Natural killer cell (primary cell): ENCODE data around the gene MTUS2. TPM values are rescaled to one million over a fixed set of nuclear protein-coding genes. Genes with fewer than 3 reads are reported as not detected.

Experiments used
- ATAC-seq, 3 donors: fragments of 150-1000 bp in 2 of 3; fragments of 200-7000 bp in 1 of 3; cut with Tn5 transposase; 1 replicate in 1 of 3; 2 replicates in 2 of 3; pipeline ENCODE4 v1.10.0; 2021; ENCODE audit warnings: mild to moderate bottlenecking in 2 of 3, moderate library complexity in 2 of 3
- DNase-seq, 2 donors: peaks; one replicate each; pipeline versions ENCODE4 v3.0.0 to v3.0.0-alpha.2; 2013 to 2021; ENCODE audit warnings: mixed read lengths in 1 of 2
- H3K27ac ChIP-seq: one replicate; pipeline ENCODE4 v1.5.1; 2013; ENCODE audit warnings: mild to moderate bottlenecking, low read length
- H3K27me3 ChIP-seq: one replicate; pipeline ENCODE4 v1.6.1; 2013; ENCODE audit warnings: low read length; ENCODE audit not compliant: control insufficient read depth, insufficient read depth
- H3K36me3 ChIP-seq: one replicate; pipeline ENCODE4 v1.6.1; 2013; ENCODE audit warnings: low read length; ENCODE audit not compliant: control insufficient read depth, insufficient read depth
- H3K4me1 ChIP-seq: one replicate; pipeline ENCODE4 v1.6.1; 2013; ENCODE audit warnings: low read length; ENCODE audit not compliant: control insufficient read depth, insufficient read depth
- H3K4me3 ChIP-seq: one replicate; pipeline ENCODE4 v1.5.1; 2013; ENCODE audit warnings: low read length
- H3K9me3 ChIP-seq: one replicate; pipeline ENCODE4 v1.6.1; 2013; ENCODE audit warnings: low read length; ENCODE audit not compliant: control insufficient read depth, insufficient read depth
- H3K27ac Mint-ChIP-seq, 2 donors: one replicate each; pipeline ENCODE4 v1.8.0; 2022; ENCODE audit warnings: mild to moderate bottlenecking in 2 of 2, mixed read lengths in 2 of 2, moderate library complexity in 1 of 2
- H3K27me3 Mint-ChIP-seq, 2 donors: one replicate each; pipeline ENCODE4 v1.8.0; 2022; ENCODE audit warnings: low read depth in 2 of 2, mixed read lengths in 2 of 2
- H3K36me3 Mint-ChIP-seq: one replicate; pipeline ENCODE4 v1.8.0; 2022; ENCODE audit warnings: mixed read lengths
- H3K4me1 Mint-ChIP-seq, 2 donors: one replicate each; pipeline ENCODE4 v1.8.0; 2022; ENCODE audit warnings: mixed read lengths in 2 of 2
- H3K4me3 Mint-ChIP-seq: one replicate; pipeline ENCODE4 v1.8.0; 2022; ENCODE audit warnings: mild to moderate bottlenecking, moderate library complexity, mixed read lengths
- H3K9me3 Mint-ChIP-seq, 2 donors: one replicate each; pipeline ENCODE4 v1.8.0; 2022; ENCODE audit warnings: mixed read lengths in 2 of 2
- CTCF ChIP-seq: fragments of 200-600 bp; IDR thresholded peaks from one replicate; pipeline ENCODE4 v1.8.0; 2022; ENCODE audit warnings: antibody characterized with exemption
- WGBS: methylation state at CpG from one replicate; pipeline ENCODE4 v1.1.7; 2013; ENCODE audit warnings: missing lambda C conversion rate; ENCODE audit not compliant: insufficient coverage; 5-methylcytosine and 5-hydroxymethylcytosine counted together
- intact Hi-C: fragments of 100-400 bp; cut with micrococcal nuclease; formaldehyde crosslinking; loops from one replicate; pipeline ENCODE4 v1.14.2; 2022
- total RNA-seq, 4 donors: library from RNA; stranded (reverse); fragments of 120-200 nt in 1 of 4; gene quantifications; one replicate each; pipeline versions ENCODE4 v1.2.3 to v1.2.4, GENCODE V29; 2013 to 2022

The MTUS2 gene
- total RNA-seq, 3 donors from 2014 or later (not counting 1 experiment from before 2014, with no cell fraction given) = not detected

GRCh38 chr13:29315847-29316246 lies 495.7 kb downstream of the MTUS2 start:
- H3K36me3 ChIP-seq = no peaks in the 10 kb centered on the region
- H3K9me3 ChIP-seq = no peaks in the 10 kb centered on the region
- Mint-ChIP-seq H3K27ac (no peak overlapping the region), H3K36me3 (no peaks in the 10 kb centered on the region), H3K27me3 (peaks cover 0 to 3% of the 10 kb centered on the region in 2 donors), H3K9me3 (peaks cover 4 to 5% of the 10 kb centered on the region in 2 donors), H3K4me1 (no peaks in the 10 kb centered on the region), H3K4me3 (no peak overlapping the region)
- intact Hi-C loops = no loop called here
- TF ChIP-seq CTCF = no peak
- H3K4me1 ChIP-seq = no peaks in the 10 kb centered on the region
- DNase-seq (no peak), ATAC-seq (no peak)
- no peak overlapping the region for H3K4me3 ChIP-seq
- WGBS = 65% methylated on average over 2 of the region's 2 CpGs
- H3K27ac ChIP-seq = no peak overlapping the region
- H3K27me3 ChIP-seq = no peaks in the 10 kb centered on the region

- no peaks in the 10 kb centered on the region for H3K27me3 ChIP-seq
- DNase-seq (no peak), ATAC-seq (no peak)
- 74% methylated on average over 5 of the region's 5 CpGs for WGBS
- no peak for TF ChIP-seq CTCF
- no peaks in the 10 kb centered on the region for H3K4me1 ChIP-seq
- H3K27ac ChIP-seq = no peak overlapping the region
- no peak overlapping the region for H3K4me3 Mint-ChIP-seq
- H3K36me3 Mint-ChIP-seq = no peaks in the 10 kb centered on the region
- H3K4me1 Mint-ChIP-seq = no peaks in the 10 kb centered on the region
- H3K27me3 Mint-ChIP-seq = peaks cover 0 to 3% of the 10 kb centered on the region in 2 donors
- intact Hi-C loops = no loop called here
- no peak overlapping the region for H3K4me3 ChIP-seq
- no peak overlapping the region for H3K27ac Mint-ChIP-seq
- H3K36me3 ChIP-seq = no peaks in the 10 kb centered on the region
- H3K9me3 ChIP-seq = no peaks in the 10 kb centered on the region
- H3K9me3 Mint-ChIP-seq = peaks cover 4 to 7% of the 10 kb centered on the region in 2 donors
Measured at GRCh38 chr13:29317828-29318227, 497.7 kb downstream of the MTUS2 start.

- H3K27me3 Mint-ChIP-seq = peaks cover 0 to 3% of the 10 kb centered on the region in 2 donors
- 74% methylated on average over 6 of the region's 6 CpGs for WGBS
Measured at GRCh38 chr13:29318741-29319140, 498.6 kb downstream of the MTUS2 start.

More at GRCh38 chr13:29318741-29319140, 498.6 kb downstream of the MTUS2 start:
- no peak for TF ChIP-seq CTCF
- Mint-ChIP-seq H3K9me3 (peaks cover 4 to 7% of the 10 kb centered on the region in 2 donors), H3K4me3 (no peak overlapping the region), H3K4me1 (no peaks in the 10 kb centered on the region), H3K36me3 (no peaks in the 10 kb centered on the region), H3K27ac (no peak overlapping the region)
- DNase-seq = no peak
- no peaks in the 10 kb centered on the region for H3K36me3 ChIP-seq
- no peak for ATAC-seq
- H3K4me3 ChIP-seq = no peak overlapping the region
- H3K9me3 ChIP-seq = no peaks in the 10 kb centered on the region
- intact Hi-C loops = no loop called here
- H3K27ac ChIP-seq = no peak overlapping the region
- no peaks in the 10 kb centered on the region for H3K4me1 ChIP-seq
- no peaks in the 10 kb centered on the region for H3K27me3 ChIP-seq
